Activated T-cell treated with anti-CD3 and anti-CD28 coated beads for 1 hour (primary cell): ENCODE results near the gene MGAT3.

Experiments
- DNase-seq: peaks from one replicate; pipeline ENCODE4 v3.0.0-alpha.2; 2020; ENCODE audit warnings: low read depth

The MGAT3 gene

GRCh38 chr22:39529487-39529851 is 72.7 kb downstream of the MGAT3 start:
- DNase-seq: no peak

GRCh38 chr22:39530116-39530515 is 73.3 kb downstream of the MGAT3 start:
- no peak for DNase-seq

GRCh38 chr22:39530692-39531331 is 74.0 kb downstream of the MGAT3 start:
- DNase-seq: no peak

DNA sequence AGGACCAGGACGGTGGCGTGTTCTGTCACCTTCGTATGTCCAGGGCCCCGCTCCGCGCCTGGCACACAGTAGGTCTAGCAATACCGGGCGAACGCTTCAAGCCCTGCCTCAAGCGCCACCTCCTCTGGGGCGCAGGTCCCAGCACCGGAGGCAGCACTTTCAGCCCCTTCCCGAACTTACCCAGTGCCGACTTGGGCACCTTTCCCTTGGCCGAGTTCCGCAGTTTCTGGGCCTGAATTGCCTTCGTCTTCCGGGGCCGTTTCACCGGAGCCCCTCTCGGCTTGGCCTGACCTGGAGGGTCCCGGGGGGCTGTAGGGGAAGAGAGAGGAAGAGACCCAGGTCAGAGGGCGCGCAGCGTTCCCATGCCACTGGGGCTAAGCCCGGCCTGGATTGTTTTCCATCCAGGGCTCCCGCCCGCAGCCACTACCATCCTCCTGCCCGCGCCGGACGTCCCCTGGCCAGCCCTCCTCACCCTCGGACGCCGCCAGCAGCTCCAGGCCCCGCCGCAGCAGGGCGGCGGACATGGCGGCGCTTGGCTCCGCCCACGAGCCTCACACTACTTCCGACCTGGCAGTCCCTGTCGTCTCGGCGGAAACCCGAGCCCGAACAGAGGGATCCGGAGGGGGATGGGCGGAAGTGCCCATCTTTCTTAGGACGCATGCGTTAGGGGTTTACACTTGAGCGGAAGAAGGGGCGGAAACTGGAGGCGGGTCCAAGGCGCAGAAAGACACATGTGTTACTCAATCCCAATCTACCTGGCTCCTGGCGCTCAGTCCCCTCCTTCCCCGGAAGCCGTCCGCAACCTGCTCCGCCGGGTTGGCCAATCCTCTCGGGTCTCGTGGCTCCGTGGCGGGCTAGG is 75.6 kb downstream of the MGAT3 start, which contains the start of gene RPS19BP1:
Gene RPS19BP1, minus strand, starts transcription at position 534 of the 859 bp plus-strand sequence. Its CDS starts 10 bp downstream, at position 524.
- peak; percentile 98 for DNase-seq

DNA sequence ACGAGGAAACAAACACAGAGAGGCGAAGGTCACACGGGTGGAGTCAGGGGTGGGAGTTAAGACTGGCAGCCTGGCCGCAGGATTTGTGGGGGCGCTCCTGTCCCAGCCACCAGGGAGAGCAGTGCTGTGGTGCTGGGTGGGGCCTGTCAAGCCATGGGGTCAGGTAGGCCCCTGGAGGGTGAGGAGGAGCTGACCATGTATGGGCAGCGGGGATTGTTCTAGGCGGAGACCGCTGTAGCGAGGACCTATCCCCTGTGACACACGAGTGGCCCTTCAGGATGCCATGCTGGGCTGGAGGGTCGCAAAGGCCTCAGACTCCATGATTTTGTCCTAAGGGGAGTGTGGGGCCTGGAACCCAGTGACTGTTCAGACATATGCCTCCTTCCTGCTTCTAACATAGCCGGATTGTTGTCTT is 77.3 kb downstream of the MGAT3 start:
- DNase-seq: no peak

DNA sequence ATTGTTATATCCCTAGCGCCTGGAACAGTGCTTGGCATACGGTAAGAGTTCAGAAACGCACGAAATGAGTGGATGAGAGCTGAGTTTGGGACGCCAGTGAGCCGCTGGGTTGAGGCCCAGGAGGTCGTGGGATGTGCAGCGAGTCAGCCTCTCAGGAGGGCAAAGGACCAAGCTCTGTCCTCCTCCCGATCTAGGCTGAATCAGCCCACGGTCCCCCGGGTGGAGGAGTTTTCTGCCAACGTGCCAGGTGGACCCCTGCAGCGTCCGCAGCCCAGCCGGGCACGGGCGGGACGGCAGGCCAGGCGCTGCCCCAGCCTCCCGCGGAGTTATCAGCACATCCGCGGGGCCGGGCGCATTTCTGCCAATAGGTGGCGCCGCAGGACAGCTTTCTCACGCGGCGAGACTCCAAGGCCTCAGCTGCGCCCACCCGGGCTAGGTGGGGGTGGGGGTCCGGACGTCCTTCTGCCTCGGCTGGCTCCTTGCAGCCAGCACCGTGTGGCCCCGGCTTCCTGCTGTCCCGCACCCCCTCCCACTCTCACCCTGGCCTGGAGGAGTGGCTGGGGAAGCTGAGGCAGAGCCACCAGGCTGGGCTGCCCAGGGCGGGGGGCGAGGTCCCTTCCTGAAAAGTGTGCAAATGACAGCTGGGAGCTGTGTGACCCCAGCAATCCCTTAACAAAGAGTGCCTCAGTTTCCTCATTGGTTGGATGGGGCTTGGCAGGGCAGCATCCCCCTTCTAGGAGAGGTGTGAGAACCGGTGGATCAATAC is 78.0 kb downstream of the MGAT3 start:
- DNase-seq: peak; percentile 80

DNA sequence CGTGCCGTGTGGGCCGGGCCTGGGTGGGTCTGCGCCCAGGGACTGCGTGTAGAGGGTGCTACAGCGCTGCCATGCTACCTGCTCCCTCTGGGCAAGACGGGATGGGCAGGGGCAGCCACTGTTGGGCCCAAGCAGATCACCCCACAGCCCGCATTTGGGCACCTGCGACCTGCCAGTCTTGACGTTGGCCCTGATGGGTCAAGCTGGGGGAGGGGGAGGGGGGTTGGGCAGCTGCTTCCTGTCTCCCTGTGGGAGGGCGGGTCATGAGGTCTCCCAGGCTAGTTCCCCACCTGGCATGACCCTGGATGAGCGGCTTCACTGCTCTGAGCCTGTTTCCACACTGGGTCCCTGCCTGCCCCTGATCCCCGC is 78.5 kb downstream of the MGAT3 start:
- no peak for DNase-seq

DNA sequence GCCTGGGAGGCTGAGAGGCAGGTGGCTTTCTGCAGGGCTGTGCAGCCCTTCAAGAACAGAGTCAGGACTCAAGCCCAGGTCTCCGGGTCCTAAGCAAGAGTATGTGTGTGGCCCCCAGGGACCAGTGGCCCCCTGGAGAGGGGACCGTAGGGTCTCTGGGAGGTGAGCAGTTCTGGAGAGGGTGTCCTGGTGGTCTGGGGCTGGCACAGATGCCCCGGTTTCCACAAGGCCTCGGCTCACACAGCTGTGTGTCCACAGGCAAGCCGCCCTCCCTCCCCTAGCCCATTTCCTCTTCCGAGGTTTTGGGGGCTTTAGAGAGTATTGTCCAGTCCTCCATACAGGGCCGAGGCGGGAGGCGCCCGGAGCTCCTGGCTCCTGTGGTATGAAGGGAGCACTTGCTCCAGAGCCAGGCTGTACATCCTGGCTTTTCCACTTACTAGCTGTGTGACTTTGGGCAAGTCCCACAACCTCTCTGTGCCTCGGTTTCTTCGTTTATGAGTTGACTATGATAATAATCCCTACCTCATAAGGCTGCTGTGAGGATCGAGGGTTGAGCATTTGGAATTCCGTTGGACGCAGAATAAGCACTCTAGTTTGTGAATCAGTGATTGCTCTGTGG is 79.1 kb downstream of the MGAT3 start:
- no peak for DNase-seq

- no peak for DNase-seq
These were observed 79.9 kb downstream of the MGAT3 start for GRCh38 chr22:39536711-39537110.

- DNase-seq: no peak
These were observed 81.2 kb downstream of the MGAT3 start for GRCh38 chr22:39537975-39538374.
